GM12874 (cell line): ENCODE measurements around the gene RNF123.

Experiments used
- CTCF ChIP-seq: IDR thresholded peaks from 2 replicates; pipeline ENCODE4 v1.5.1; 2011; ENCODE audit warnings: low read depth, mild to moderate bottlenecking, control low read depth, low read length, moderate library complexity; ENCODE audit not compliant: insufficient read depth

RNF123 gene

GRCh38 chr3:49673715-49674496, 15.5 kb upstream of the RNF123 start, which contains the start of gene APEH:
APEH (plus strand) TSS chr3:49674351; CDS start chr3:49674402, 51 bp downstream.
- no peak for TF ChIP-seq CTCF

- no peak for TF ChIP-seq CTCF
These were observed 14.8 kb upstream of the RNF123 start for GRCh38 chr3:49674497-49674983.

- TF ChIP-seq CTCF = no peak
These were observed 13.4 kb upstream of the RNF123 start for GRCh38 chr3:49675912-49676311.

GRCh38 chr3:49680493-49681231, 8.7 kb upstream of the RNF123 start:
- TF ChIP-seq CTCF = no peak

- TF ChIP-seq CTCF = no peak
These were observed 8.2 kb upstream of the RNF123 start for GRCh38 chr3:49681232-49681522.

- no peak for TF ChIP-seq CTCF
These were observed 7.8 kb upstream of the RNF123 start for GRCh38 chr3:49681543-49681942.

GRCh38 chr3:49683162-49683561, 6.2 kb upstream of the RNF123 start:
- TF ChIP-seq CTCF = no peak
